Thoracic aorta (tissue), 2 donors: ENCODE measurements around the gene ORM1. TPM values are rescaled to one million over a fixed set of nuclear protein-coding genes. Genes with fewer than 3 reads are reported as not detected.
"Not testable (repeated sequence)": the region's sequence is repeated elsewhere in the genome, so short reads cannot be mapped to it uniquely, and the experiment has no call there.

Experiments
- ATAC-seq: fragments of 150-250 bp; one replicate; pipeline ENCODE4 v1.8.0; 2017; ENCODE audit warnings: low read depth; ENCODE audit not compliant: insufficient number of reproducible peaks, low FRiP score
- DNase-seq: peaks from one replicate; pipeline ENCODE4 v3.0.0-alpha.2; 2020; ENCODE audit warnings: low spot score
- H3K27ac ChIP-seq, 2 donors: fragments of 200-600 bp; sonication (generic); 1 replicate in 1 of 2; 2 replicates in 1 of 2; pipeline ENCODE4 v1.5.1; 2016; ENCODE audit warnings: mild to moderate bottlenecking in 2 of 2, moderate library complexity in 2 of 2
- H3K27me3 ChIP-seq: fragments of 200-600 bp; sonication (generic); replicated peaks from 2 replicates; pipeline ENCODE4 v1.6.0; 2016; ENCODE audit warnings: mild to moderate bottlenecking; ENCODE audit not compliant: insufficient read depth
- H3K36me3 ChIP-seq: fragments of 200-600 bp; sonication (generic); one replicate; pipeline ENCODE4 v1.5.1; 2016
- H3K4me1 ChIP-seq, 2 donors: fragments of 200-600 bp; sonication (generic); 1 replicate in 1 of 2; 2 replicates in 1 of 2; pipeline versions ENCODE4 v1.5.1 to v1.6.0; 2016; ENCODE audit warnings: low read depth in 2 of 2, mild to moderate bottlenecking in 1 of 2; ENCODE audit not compliant: control insufficient read depth in 1 of 2
- H3K4me3 ChIP-seq: fragments of 200-600 bp; sonication (generic); 2 replicates; pipeline ENCODE4 v1.5.1; 2016; ENCODE audit warnings: mild to moderate bottlenecking
- H3K9me3 ChIP-seq: fragments of 200-600 bp; sonication (generic); 2 replicates; pipeline ENCODE4 v1.5.1; 2016
- total RNA-seq, 2 donors: library from RNA; depleted of rRNA; stranded (reverse); fragments of >200 nt; gene quantifications; one replicate each; pipeline versions ENCODE4 v1.1.0 to v1.2.3, GENCODE V29; 2016
- TF ChIP-seq, protein P1 (sequence below): fragments of 200-600 bp; sonication (generic); IDR thresholded peaks from one replicate; pipeline ENCODE4 v1.5.1; 2019; ENCODE audit warnings: antibody characterized with exemption

ORM1 gene
- total RNA-seq, 2 donors from 2014 or later, result not detected

DNA sequence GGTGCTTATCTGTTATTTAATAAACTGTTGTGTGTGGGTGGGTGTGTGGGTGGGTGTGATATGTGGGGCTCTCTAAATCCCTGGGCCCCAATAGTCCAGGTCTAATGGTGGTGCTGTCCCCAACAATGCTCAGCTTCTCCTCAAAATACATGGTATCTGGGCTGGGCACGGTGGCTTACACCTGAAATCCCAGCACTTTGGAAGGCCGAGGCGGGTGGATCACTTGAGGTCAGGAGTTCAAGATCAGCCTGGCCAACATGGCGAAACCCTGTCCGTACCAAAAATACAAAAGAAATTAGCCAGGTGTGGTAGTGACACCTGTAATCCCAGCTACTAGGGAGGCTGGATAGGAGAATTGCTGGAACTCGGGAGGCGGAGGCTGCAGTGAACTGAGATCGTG, 4.5 kb upstream of the ORM1 start:
- Histone ChIP-seq H3K36me3 (no peaks in the 10 kb centered on the region), H3K27me3 (no peaks in the 10 kb centered on the region), H3K4me1 (peaks cover 6 to 18% of the 10 kb centered on the region in 2 donors), H3K9me3 (no peaks in the 10 kb centered on the region), H3K4me3 (no peak overlapping the region), H3K27ac (no peak overlapping the region)
- ATAC-seq (no peak), DNase-seq (no peak)
- TF ChIP-seq, protein P1, sequence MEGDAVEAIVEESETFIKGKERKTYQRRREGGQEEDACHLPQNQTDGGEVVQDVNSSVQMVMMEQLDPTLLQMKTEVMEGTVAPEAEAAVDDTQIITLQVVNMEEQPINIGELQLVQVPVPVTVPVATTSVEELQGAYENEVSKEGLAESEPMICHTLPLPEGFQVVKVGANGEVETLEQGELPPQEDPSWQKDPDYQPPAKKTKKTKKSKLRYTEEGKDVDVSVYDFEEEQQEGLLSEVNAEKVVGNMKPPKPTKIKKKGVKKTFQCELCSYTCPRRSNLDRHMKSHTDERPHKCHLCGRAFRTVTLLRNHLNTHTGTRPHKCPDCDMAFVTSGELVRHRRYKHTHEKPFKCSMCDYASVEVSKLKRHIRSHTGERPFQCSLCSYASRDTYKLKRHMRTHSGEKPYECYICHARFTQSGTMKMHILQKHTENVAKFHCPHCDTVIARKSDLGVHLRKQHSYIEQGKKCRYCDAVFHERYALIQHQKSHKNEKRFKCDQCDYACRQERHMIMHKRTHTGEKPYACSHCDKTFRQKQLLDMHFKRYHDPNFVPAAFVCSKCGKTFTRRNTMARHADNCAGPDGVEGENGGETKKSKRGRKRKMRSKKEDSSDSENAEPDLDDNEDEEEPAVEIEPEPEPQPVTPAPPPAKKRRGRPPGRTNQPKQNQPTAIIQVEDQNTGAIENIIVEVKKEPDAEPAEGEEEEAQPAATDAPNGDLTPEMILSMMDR, result no peak

DNA sequence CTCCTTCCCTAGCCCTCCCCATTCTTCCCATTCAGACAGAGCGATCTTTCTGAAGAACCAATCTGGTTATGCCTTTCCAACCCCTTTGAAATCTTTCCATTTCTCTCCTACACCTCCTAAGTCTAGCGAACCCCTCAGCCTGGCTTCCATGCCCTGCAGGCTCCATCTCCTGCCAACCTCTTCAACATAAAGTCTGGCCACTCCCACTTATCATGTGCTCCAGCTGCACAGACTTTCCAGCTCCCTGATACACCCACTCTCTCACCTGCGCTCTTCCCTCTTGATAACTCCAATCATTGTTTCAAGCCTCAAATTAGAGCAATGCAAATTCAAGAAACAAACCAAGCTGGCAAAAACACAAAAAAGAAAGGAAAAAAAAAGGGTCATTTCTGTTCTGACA, 3.8 kb upstream of the ORM1 start:
- TF ChIP-seq, protein P1, result no peak
- ATAC-seq (no peak), DNase-seq (no peak)
- no peak overlapping the region for H3K4me3 ChIP-seq
- no peaks in the 10 kb centered on the region for H3K9me3 ChIP-seq
- H3K4me1 ChIP-seq, result peaks cover 6 to 15% of the 10 kb centered on the region in 2 donors
- H3K36me3 ChIP-seq, result no peaks in the 10 kb centered on the region
- no peaks in the 10 kb centered on the region for H3K27me3 ChIP-seq
- no peak overlapping the region for H3K27ac ChIP-seq

- not testable (repeated sequence) for H3K27me3 ChIP-seq, ATAC-seq, H3K36me3 ChIP-seq, H3K4me3 ChIP-seq, H3K9me3 ChIP-seq, H3K4me1 ChIP-seq, DNase-seq, H3K27ac ChIP-seq
Measured at GRCh38 chr9:114320710-114321109, 2.2 kb upstream of the ORM1 start.

DNA sequence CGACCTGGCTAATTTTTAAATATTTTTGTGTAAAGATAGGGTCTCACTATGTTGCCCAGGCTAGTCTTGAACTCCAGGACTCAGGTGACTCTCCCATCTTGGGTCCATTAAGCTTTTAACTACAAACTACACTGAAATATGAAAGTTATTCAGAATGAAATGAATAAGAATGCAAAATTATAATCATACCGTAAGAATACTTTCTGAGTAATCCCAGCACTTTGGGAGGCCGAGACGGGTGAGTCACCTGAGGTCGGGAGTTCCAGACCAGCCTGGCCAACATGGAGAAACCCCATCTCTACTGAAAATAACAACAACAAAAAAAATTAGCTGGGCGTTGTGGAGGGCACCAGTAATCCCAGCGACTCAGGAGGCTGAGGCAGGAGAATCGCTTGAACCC, 1.1 kb upstream of the ORM1 start:
- Histone ChIP-seq H3K4me1 (no peaks in the 10 kb centered on the region), H3K27ac (no peak overlapping the region), H3K4me3 (no peak overlapping the region), H3K9me3 (no peaks in the 10 kb centered on the region), H3K36me3 (no peaks in the 10 kb centered on the region), H3K27me3 (no peaks in the 10 kb centered on the region)
- no peak for ATAC-seq
- DNase-seq, result no peak
- TF ChIP-seq, protein P1, result no peak

- ATAC-seq, result not testable (repeated sequence)
Measured at GRCh38 chr9:114322160-114322818, 609 bp upstream of the ORM1 start.

GRCh38 chr9:114323849-114324248, 951 bp downstream of the ORM1 start:
- H3K36me3 ChIP-seq, H3K4me1 ChIP-seq, DNase-seq, H3K9me3 ChIP-seq, H3K27ac ChIP-seq, H3K4me3 ChIP-seq, ATAC-seq, H3K27me3 ChIP-seq: not testable (repeated sequence)

More at GRCh38 chr9:114322160-114322818, 609 bp upstream of the ORM1 start:
- H3K27ac ChIP-seq, H3K9me3 ChIP-seq, H3K4me3 ChIP-seq, H3K4me1 ChIP-seq, DNase-seq, H3K36me3 ChIP-seq, H3K27me3 ChIP-seq: not testable (repeated sequence)

GRCh38 chr9:114324492-114324891, 1.6 kb downstream of the ORM1 start:
- Histone ChIP-seq H3K27ac (no peak overlapping the region), H3K4me3 (no peak overlapping the region), H3K36me3 (no peaks in the 10 kb centered on the region), H3K9me3 (no peaks in the 10 kb centered on the region), H3K27me3 (no peaks in the 10 kb centered on the region), H3K4me1 (no peaks in the 10 kb centered on the region)
- ATAC-seq, result no peak
- TF ChIP-seq, protein P1, result no peak
- no peak for DNase-seq

- H3K4me1 ChIP-seq, H3K27me3 ChIP-seq, H3K36me3 ChIP-seq, ATAC-seq, H3K9me3 ChIP-seq, DNase-seq, H3K27ac ChIP-seq, H3K4me3 ChIP-seq: not testable (repeated sequence)
Measured at GRCh38 chr9:114324965-114325364, 2.1 kb downstream of the ORM1 start.

DNA sequence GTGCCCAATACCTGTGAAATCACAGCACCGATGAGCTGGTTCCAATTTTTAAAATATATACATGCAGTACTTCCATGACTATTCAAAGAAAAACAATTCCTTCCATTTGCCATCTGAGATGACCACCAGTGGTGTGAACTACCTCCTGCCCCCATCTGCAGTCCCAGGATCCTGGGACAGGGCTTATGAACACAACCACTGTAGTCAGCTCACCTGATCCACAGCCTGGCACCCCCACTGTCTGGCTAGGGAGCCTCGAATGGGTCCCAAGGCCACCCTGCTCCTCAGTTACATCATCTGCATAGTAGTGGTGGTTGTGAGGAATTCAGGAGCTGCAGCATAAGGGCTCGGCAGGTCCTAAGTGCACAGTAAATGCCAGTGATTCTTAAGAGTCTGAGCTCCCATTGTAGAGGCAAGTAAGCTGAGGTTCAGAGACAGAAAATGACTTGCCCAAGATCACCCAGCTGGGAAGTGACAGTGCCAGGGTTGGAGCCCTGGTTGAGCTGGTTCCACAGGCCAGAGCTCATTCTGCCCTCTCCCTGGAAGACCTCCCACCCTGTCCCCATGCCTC, 2.9 kb downstream of the ORM1 start:
- DNase-seq, ATAC-seq, H3K4me3 ChIP-seq, H3K27ac ChIP-seq, H3K9me3 ChIP-seq, H3K27me3 ChIP-seq, H3K36me3 ChIP-seq, H3K4me1 ChIP-seq: not testable (repeated sequence)
